Measurements from ENCODE around the gene QKI. TPM values are rescaled to one million over a fixed set of nuclear protein-coding genes. Genes with fewer than 3 reads are reported as not detected.

The QKI gene
- total and polyA plus RNA-seq, 2 experiments from 2014 or later: 148 to 503 TPM

DNA sequence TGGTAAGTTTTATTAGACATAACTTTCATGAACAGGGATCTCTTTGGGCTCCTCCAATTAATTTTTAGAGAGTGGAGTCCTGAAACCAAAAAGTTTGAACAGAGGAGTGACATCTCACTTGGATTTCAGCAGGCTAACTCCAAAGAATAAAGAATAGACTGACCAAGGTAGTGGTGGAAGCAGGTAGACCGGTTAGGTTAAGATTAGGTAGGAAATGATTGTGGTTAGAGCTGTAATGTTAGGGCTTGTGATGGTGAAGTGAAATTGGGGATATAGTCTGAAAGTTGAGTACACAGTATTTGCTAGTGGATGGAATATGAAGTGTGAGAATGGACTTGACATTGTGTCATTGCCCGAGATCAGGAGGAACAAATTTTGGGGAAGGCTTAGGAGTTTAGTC is 27.8 kb downstream of the QKI start:
- Histone ChIP-seq H3K27me3 (no peaks in the 10 kb centered on the region), H3K4me1 (ENCODE audit: low read depth) (peaks cover 71% of the 10 kb centered on the region), H3K36me3 (no peaks in the 10 kb centered on the region), H3K27ac (peak overlapping the region; percentile 26), H3K9me3 (ENCODE audit: low read depth) (no peaks in the 10 kb centered on the region), H3K4me3 (no peak overlapping the region)
- TF ChIP-seq, protein P1, sequence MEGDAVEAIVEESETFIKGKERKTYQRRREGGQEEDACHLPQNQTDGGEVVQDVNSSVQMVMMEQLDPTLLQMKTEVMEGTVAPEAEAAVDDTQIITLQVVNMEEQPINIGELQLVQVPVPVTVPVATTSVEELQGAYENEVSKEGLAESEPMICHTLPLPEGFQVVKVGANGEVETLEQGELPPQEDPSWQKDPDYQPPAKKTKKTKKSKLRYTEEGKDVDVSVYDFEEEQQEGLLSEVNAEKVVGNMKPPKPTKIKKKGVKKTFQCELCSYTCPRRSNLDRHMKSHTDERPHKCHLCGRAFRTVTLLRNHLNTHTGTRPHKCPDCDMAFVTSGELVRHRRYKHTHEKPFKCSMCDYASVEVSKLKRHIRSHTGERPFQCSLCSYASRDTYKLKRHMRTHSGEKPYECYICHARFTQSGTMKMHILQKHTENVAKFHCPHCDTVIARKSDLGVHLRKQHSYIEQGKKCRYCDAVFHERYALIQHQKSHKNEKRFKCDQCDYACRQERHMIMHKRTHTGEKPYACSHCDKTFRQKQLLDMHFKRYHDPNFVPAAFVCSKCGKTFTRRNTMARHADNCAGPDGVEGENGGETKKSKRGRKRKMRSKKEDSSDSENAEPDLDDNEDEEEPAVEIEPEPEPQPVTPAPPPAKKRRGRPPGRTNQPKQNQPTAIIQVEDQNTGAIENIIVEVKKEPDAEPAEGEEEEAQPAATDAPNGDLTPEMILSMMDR (IDR thresholded peaks at IDR 0.05; ENCODE audit: low read depth, low read length): no peak
- DNase-seq (ENCODE audit: low read depth in 1 of 2, low spot score in 1 of 2): no peak

GRCh38 chr6:163444077-163444476 is 29.6 kb downstream of the QKI start:
- no peaks in the 10 kb centered on the region for H3K36me3 ChIP-seq
- no peak for DNase-seq (ENCODE audit: low read depth in 1 of 2, low spot score in 1 of 2)
- H3K27me3 ChIP-seq: no peaks in the 10 kb centered on the region
- no peaks in the 10 kb centered on the region for H3K9me3 ChIP-seq (ENCODE audit: low read depth)
- H3K27ac ChIP-seq: peak overlapping the region; percentile 79
- peaks cover 69% of the 10 kb centered on the region for H3K4me1 ChIP-seq (ENCODE audit: low read depth)
- TF ChIP-seq, protein P1 (IDR thresholded peaks at IDR 0.05; ENCODE audit: low read depth, low read length): no peak
- H3K4me3 ChIP-seq: no peak overlapping the region

- DNase-seq (ENCODE audit: low read depth in 1 of 2, low spot score in 1 of 2): no peak
- Histone ChIP-seq H3K36me3 (no peaks in the 10 kb centered on the region), H3K4me1 (ENCODE audit: low read depth) (peaks cover 53% of the 10 kb centered on the region), H3K4me3 (no peak overlapping the region), H3K9me3 (ENCODE audit: low read depth) (no peaks in the 10 kb centered on the region), H3K27ac (no peak overlapping the region), H3K27me3 (no peaks in the 10 kb centered on the region)
- TF ChIP-seq, protein P1 (IDR thresholded peaks at IDR 0.05; ENCODE audit: low read depth, low read length): no peak
Observed at GRCh38 chr6:163446549-163446948, 32.0 kb downstream of the QKI start.

GRCh38 chr6:163449076-163449475 is 34.6 kb downstream of the QKI start:
- Histone ChIP-seq H3K36me3 (no peaks in the 10 kb centered on the region), H3K27ac (peak overlapping the region; percentile 3), H3K4me1 (ENCODE audit: low read depth) (peaks cover 42% of the 10 kb centered on the region), H3K4me3 (no peak overlapping the region), H3K27me3 (no peaks in the 10 kb centered on the region), H3K9me3 (ENCODE audit: low read depth) (no peaks in the 10 kb centered on the region)
- TF ChIP-seq, protein P1 (IDR thresholded peaks at IDR 0.05; ENCODE audit: low read depth, low read length): no peak
- no peak for DNase-seq (ENCODE audit: low read depth in 1 of 2, low spot score in 1 of 2)

- no peak for DNase-seq (ENCODE audit: low read depth in 1 of 2, low spot score in 1 of 2)
- H3K36me3 ChIP-seq: peaks cover 11% of the 10 kb centered on the region
- no peaks in the 10 kb centered on the region for H3K9me3 ChIP-seq (ENCODE audit: low read depth)
- H3K4me1 ChIP-seq (ENCODE audit: low read depth): peaks cover 49% of the 10 kb centered on the region
- no peak overlapping the region for H3K27ac ChIP-seq
- H3K4me3 ChIP-seq: no peak overlapping the region
- no peaks in the 10 kb centered on the region for H3K27me3 ChIP-seq
- TF ChIP-seq, protein P1 (IDR thresholded peaks at IDR 0.05; ENCODE audit: low read depth, low read length): no peak
Observed at GRCh38 chr6:163454425-163454824, 39.9 kb downstream of the QKI start.

- Histone ChIP-seq H3K4me3 (no peak overlapping the region), H3K4me1 (ENCODE audit: low read depth) (peaks cover 58% of the 10 kb centered on the region), H3K9me3 (ENCODE audit: low read depth) (no peaks in the 10 kb centered on the region), H3K27ac (no peak overlapping the region), H3K36me3 (peaks cover 11% of the 10 kb centered on the region), H3K27me3 (no peaks in the 10 kb centered on the region)
- TF ChIP-seq, protein P1 (IDR thresholded peaks at IDR 0.05; ENCODE audit: low read depth, low read length): no peak
- DNase-seq (ENCODE audit: low read depth in 1 of 2, low spot score in 1 of 2): no peak
Observed at GRCh38 chr6:163455552-163455951, 41.0 kb downstream of the QKI start.

Measured in cardiac muscle cell (in vitro differentiated cells and primary cell).